Measurements from ENCODE around the gene GLIPR1L2.
"Not testable (repeated sequence)": the region's sequence is repeated elsewhere in the genome, so short reads cannot be mapped to it uniquely, and the experiment has no call there.

Gene GLIPR1L2

DNA sequence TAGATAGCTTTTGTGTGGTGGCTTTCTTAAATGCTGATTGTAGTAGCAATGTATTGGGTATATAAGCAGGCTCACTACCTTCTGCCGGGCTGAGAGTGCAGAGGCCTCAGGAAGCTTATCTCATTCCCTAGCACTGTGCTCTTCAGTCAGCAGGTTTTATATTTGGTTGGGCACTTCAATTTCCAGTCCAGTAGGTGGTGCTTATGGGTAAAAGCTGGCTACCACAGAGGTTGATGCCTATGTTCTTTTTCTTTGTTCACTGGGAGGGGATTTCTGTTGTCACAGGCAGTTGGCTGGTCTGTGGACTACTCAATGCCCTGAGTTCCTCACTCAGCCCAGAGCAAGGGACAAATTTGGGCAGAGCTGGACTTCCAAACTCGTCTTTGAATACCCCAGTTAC, 46.7 kb downstream of the GLIPR1L2 start:
- DNase-seq (ENCODE audit: low read depth) = no peak

DNA sequence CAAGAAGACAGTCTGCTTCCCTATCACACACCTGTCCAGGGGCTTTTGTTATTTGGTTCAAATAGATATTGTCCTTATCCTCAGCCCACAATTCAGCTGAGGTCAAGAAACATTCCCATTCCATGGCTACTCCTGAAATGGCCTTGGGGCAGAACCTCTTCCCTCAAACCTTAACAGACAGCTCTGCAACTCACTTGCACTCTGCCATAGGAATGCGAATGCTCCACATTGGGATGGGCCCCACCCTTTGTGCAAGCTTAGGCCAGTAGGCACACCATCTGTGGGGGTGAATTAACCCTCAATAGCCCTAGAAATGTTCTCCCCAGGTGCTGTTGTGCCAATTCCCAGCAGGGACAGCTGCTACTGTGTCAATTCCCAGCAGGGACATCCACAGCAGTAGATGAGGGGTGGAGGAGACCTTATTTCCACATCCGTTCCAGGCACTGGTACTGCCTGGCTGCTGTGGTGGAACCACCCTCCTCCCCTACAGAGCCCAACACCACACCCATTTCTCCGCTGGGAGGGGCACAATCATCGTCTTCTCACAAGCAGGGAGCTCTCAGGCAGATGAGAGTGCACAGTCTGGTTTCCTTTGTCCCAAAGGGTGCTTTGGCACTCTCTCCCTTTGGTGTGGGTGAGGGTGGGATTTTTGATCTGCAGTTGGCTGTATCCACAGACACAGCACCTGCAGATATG, 47.3 kb downstream of the GLIPR1L2 start:
- no peak for DNase-seq (ENCODE audit: low read depth)

GRCh38 chr12:75439048-75439447, 48.2 kb downstream of the GLIPR1L2 start:
- no peak for DNase-seq (ENCODE audit: low read depth)

- DNase-seq (ENCODE audit: low read depth) = no peak
Measured at GRCh38 chr12:75439930-75440329, 49.0 kb downstream of the GLIPR1L2 start.

DNA sequence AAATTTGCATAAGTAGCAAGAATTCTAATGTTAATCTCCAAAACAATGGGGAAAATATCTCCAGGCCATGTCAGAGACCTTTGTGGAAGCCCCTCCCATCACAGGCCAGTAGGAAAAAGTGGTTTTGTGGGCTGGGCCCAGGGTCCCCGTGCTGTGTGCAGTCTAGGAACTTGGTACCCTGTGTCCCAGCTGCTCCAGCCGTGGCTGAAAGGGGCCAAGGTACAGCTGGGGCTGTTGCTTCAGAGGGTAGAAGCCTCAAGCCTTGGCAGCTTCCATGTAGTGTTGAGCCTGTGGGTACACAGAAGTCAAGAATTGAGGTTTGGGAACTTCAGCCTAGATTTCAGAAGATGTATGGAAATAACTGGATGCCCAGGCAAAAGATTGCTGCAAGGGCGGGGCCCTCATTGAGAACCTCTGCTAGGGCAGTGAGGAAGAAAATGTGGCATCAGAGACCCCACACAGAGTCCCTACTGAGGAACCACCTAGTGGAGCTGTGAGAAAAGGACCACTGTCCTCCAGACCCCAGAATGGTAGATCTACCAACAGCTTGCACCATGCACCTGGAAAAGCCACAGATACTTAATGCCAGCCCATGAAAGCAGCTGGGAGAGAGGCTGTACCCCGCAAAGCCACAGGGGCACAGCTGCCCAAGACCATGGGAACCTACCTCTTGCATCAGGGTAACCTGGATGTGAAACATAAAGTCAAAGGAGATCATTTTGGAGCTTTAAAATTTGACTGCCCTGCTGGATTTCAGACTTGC, 51.0 kb downstream of the GLIPR1L2 start:
- DNase-seq (ENCODE audit: low read depth) = not testable (repeated sequence)

GRCh38 chr12:75442454-75442853, 51.6 kb downstream of the GLIPR1L2 start:
- not testable (repeated sequence) for DNase-seq (ENCODE audit: low read depth)

- DNase-seq (ENCODE audit: low read depth) = no peak
Measured at GRCh38 chr12:75443709-75444108, 52.8 kb downstream of the GLIPR1L2 start.

DNA sequence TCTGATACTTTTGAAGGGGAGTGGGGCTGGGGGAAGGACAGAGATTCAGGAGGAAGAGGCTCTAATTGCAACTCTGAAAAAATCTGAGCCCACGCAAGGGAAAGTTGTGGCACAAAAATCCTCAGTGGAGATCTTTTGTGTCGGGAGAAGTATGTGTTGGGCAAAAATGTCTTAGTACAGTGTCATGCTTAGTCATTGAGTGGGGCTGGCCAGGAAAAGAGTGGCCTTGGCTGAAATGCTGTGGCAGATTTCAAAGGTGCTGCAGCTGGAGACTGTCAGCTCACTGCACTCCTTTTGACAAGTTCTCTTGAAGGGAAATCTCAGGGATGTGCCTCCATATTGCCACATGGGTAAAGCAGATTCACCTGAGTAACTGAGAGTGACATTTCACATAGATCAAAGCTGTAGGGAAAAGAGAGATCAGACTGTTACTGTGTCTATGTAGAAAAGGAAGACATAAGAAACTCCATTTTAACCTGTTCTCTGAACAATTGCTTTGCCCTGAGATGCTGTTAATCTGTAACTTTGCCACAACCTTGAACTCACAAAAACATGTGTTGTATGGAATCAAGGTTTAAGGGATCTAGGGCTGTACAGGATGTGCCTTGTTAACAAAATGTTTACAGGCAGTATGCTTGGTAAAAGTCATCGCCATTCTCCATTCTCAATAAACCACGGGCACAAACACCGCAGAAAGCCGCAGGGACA, 53.7 kb downstream of the GLIPR1L2 start:
- DNase-seq (ENCODE audit: low read depth) = no peak

- not testable (repeated sequence) for DNase-seq (ENCODE audit: low read depth)
Measured at GRCh38 chr12:75445137-75445507, 54.2 kb downstream of the GLIPR1L2 start.

DNA sequence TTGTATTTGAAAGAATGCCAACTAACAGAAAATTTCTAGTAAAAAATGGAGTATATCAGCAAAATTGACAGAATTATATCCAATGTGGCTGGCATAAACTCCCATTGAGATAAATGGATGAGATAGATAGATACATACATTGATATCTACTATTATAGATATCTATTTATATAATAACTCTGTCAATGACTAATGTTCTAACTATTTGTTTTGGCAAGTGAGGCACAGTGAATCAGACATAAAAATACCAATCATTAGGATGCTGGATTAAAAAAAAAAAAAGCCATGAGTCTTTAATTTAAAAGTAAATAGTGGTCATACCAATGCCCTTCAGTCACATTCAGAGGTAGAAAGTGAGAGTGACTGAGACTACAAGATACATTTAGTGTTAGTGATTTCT, 56.0 kb downstream of the GLIPR1L2 start:
- no peak for DNase-seq (ENCODE audit: low read depth)

DNA sequence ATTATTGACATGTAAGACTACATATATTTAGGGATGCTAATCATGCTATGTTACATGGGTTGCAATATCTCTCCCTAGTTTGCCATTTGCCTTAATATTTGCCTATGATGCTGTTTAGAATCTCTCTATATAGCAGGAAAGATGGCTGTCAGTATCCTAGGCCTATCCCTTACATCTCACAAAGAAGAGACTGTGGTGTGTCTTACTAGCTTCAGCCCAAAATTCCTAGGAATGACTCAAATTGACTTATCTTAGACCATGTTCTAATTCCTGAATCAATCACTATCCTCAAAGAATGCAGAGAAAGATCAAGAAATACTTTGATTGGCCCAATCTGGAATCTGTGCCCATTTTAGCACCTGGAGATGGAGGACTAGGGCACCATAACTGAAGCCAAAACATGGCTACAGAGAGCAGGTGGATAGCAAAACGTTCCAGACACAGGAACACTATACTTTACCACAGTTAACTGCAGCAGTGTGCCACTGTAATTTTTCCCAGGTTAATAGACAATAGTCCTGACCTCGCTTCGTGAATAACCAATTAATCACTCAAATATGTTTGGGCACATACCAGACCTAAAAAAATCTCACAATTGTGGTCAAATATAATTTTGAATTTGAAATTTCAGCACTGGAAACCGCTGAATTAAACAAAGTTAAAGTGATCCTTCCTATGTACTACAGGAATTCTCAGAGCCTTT, 57.0 kb downstream of the GLIPR1L2 start:
- DNase-seq (ENCODE audit: low read depth) = no peak

GRCh38 chr12:75452675-75453330, 61.9 kb downstream of the GLIPR1L2 start:
- DNase-seq (ENCODE audit: low read depth) = no peak

- DNase-seq (ENCODE audit: low read depth) = no peak
Measured at GRCh38 chr12:75455839-75456238, 65.0 kb downstream of the GLIPR1L2 start.

GRCh38 chr12:75457191-75457590, 66.3 kb downstream of the GLIPR1L2 start:
- DNase-seq (ENCODE audit: low read depth) = no peak

DNA sequence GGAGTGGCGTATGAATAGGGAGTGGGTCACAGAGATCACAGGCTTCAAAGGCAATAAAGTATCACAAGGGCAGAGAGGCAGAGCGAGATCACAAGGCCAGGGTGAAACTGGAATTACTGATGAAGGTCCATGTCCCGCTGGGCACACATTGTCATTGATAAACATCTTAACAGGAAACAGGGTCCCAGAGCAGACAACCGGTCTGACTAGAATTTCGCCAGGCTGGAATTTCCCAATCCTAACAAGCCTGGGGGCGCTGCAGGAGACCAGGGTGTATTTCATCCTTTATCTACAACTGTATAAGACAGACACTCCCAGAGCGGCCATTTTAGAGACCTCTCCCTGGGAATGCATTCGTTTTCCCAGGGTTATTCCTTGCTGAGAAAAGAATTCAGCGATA, 67.0 kb downstream of the GLIPR1L2 start:
- not testable (repeated sequence) for DNase-seq (ENCODE audit: low read depth)

GRCh38 chr12:75459755-75460154, 68.9 kb downstream of the GLIPR1L2 start:
- DNase-seq (ENCODE audit: low read depth) = no peak

GRCh38 chr12:75460204-75460603, 69.3 kb downstream of the GLIPR1L2 start:
- no peak for DNase-seq (ENCODE audit: low read depth)

- DNase-seq (ENCODE audit: low read depth) = no peak
Measured at GRCh38 chr12:75471902-75472890, 81.3 kb downstream of the GLIPR1L2 start.

- no peak for DNase-seq (ENCODE audit: low read depth)
Measured at GRCh38 chr12:75474116-75474515, 83.2 kb downstream of the GLIPR1L2 start.

- no peak for DNase-seq (ENCODE audit: low read depth)
Measured at GRCh38 chr12:75476071-75476470, 85.2 kb downstream of the GLIPR1L2 start.

DNA sequence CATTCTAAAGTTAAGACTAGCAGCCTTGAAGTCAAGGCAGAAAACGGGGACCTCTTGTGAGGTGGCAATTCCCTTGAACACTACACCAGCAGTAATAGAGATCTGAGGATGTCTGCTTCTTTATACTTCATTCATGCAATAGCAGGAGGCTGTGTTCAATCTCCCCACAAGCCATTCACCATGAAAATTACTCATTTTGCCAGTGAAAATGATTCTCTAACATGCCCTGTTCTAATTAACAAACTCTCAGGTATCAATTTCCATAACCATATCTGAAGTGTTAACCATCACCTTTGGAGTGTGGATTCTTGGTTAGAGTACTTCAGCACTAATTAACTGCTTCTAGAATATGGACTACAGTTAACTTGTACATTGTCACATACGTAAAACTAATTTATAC, 86.2 kb downstream of the GLIPR1L2 start:
- DNase-seq (ENCODE audit: low read depth) = no peak
